ENCODE data around the gene WDFY2.

WDFY2 gene

GRCh38 chr13:51739027-51739764 is 154.9 kb downstream of the WDFY2 start:
- no peak overlapping the region for H3K4me3 ChIP-seq (ENCODE audit: low read depth in 1 of 2, low read length in 1 of 2)
- H3K27me3 ChIP-seq = no peaks in the 10 kb centered on the region
- TF ChIP-seq, protein P1, sequence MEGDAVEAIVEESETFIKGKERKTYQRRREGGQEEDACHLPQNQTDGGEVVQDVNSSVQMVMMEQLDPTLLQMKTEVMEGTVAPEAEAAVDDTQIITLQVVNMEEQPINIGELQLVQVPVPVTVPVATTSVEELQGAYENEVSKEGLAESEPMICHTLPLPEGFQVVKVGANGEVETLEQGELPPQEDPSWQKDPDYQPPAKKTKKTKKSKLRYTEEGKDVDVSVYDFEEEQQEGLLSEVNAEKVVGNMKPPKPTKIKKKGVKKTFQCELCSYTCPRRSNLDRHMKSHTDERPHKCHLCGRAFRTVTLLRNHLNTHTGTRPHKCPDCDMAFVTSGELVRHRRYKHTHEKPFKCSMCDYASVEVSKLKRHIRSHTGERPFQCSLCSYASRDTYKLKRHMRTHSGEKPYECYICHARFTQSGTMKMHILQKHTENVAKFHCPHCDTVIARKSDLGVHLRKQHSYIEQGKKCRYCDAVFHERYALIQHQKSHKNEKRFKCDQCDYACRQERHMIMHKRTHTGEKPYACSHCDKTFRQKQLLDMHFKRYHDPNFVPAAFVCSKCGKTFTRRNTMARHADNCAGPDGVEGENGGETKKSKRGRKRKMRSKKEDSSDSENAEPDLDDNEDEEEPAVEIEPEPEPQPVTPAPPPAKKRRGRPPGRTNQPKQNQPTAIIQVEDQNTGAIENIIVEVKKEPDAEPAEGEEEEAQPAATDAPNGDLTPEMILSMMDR (IDR thresholded peaks at IDR 0.05) = no peak
- H3K4me1 ChIP-seq (ENCODE audit: control insufficient read depth in 1 of 2, insufficient read depth in 1 of 2, low read depth in 1 of 2, low read length in 1 of 2) = peaks cover 11 to 29% of the 10 kb centered on the region in 2 experiments
- H3K27ac ChIP-seq = peak overlapping the region; percentile 60
- H3K36me3 ChIP-seq = peaks cover 55% of the 10 kb centered on the region
- no peaks in the 10 kb centered on the region for H3K9me3 ChIP-seq

GRCh38 chr13:51740698-51741097 is 156.4 kb downstream of the WDFY2 start:
- Histone ChIP-seq H3K9me3 (no peaks in the 10 kb centered on the region), H3K4me3 (ENCODE audit: low read depth in 1 of 2, low read length in 1 of 2) (no peak overlapping the region)

GRCh38 chr13:51742031-51742430 is 157.8 kb downstream of the WDFY2 start:
- Histone ChIP-seq H3K9me3 (no peaks in the 10 kb centered on the region), H3K27me3 (no peaks in the 10 kb centered on the region), H3K4me3 (ENCODE audit: low read depth in 1 of 2, low read length in 1 of 2) (no peak overlapping the region), H3K36me3 (peaks cover 57% of the 10 kb centered on the region), H3K4me1 (ENCODE audit: control insufficient read depth in 1 of 2, insufficient read depth in 1 of 2, low read depth in 1 of 2, low read length in 1 of 2) (peaks cover 7 to 20% of the 10 kb centered on the region in 2 experiments), H3K27ac (no peak overlapping the region)
- TF ChIP-seq, protein P1 (IDR thresholded peaks at IDR 0.05) = no peak

More at GRCh38 chr13:51740698-51741097, 156.4 kb downstream of the WDFY2 start:
- H3K27ac ChIP-seq = no peak overlapping the region
- H3K36me3 ChIP-seq = peaks cover 60% of the 10 kb centered on the region
- peaks cover 7 to 20% of the 10 kb centered on the region in 2 experiments for H3K4me1 ChIP-seq (ENCODE audit: control insufficient read depth in 1 of 2, insufficient read depth in 1 of 2, low read depth in 1 of 2, low read length in 1 of 2)
- TF ChIP-seq, protein P1 (IDR thresholded peaks at IDR 0.05) = no peak
- no peaks in the 10 kb centered on the region for H3K27me3 ChIP-seq

GRCh38 chr13:51742611-51743010 is 158.3 kb downstream of the WDFY2 start:
- H3K4me1 ChIP-seq (ENCODE audit: control insufficient read depth in 1 of 2, insufficient read depth in 1 of 2, low read depth in 1 of 2, low read length in 1 of 2) = peaks cover 7 to 20% of the 10 kb centered on the region in 2 experiments
- no peak overlapping the region for H3K27ac ChIP-seq
- no peaks in the 10 kb centered on the region for H3K27me3 ChIP-seq
- TF ChIP-seq, protein P1 (IDR thresholded peaks at IDR 0.05) = no peak
- H3K36me3 ChIP-seq = peaks cover 56% of the 10 kb centered on the region
- no peak overlapping the region for H3K4me3 ChIP-seq (ENCODE audit: low read depth in 1 of 2, low read length in 1 of 2)
- no peaks in the 10 kb centered on the region for H3K9me3 ChIP-seq

DNA sequence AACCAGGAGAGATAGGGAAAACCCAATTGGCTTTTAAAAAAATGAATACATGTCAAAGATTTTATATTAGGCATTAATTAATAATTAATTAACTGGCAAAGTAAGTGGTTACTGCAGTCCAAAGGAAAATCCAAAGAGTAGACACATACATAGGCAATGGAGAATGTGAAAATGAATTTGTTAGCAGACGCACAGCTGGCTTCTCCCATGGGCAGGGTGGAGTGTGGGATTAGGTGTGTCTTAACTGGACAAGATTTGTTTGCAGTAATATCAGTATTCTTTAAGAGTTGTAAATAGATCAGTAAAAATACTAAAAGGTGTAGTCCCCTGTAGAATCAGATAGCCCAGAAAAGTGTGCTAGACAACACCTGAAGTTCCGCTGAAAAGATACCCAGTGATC is 161.0 kb downstream of the WDFY2 start:
- TF ChIP-seq, protein P1 (IDR thresholded peaks at IDR 0.05) = no peak
- Histone ChIP-seq H3K27ac (no peak overlapping the region), H3K4me3 (ENCODE audit: low read depth in 1 of 2, low read length in 1 of 2) (no peak overlapping the region), H3K9me3 (peaks cover 5% of the 10 kb centered on the region), H3K36me3 (peaks cover 51% of the 10 kb centered on the region), H3K27me3 (no peaks in the 10 kb centered on the region), H3K4me1 (ENCODE audit: control insufficient read depth in 1 of 2, insufficient read depth in 1 of 2, low read depth in 1 of 2, low read length in 1 of 2) (peaks cover 0 to 2% of the 10 kb centered on the region in 2 experiments)
